Activated gamma-delta T cell treated with Interleukin-2 at 50 U/mL for 16 hours (primary cell): Measurements from ENCODE around the gene FSCN2.
"Not testable (repeated sequence)": the region's sequence is repeated elsewhere in the genome, so short reads cannot be mapped to it uniquely, and the experiment has no call there.

Experiments used
- DNase-seq: peaks from one replicate; pipeline ENCODE4 v3.0.0-alpha.2; 2020

The FSCN2 gene

GRCh38 chr17:81583589-81584342 is 55.6 kb downstream of the FSCN2 start:
- no peak for DNase-seq

DNA sequence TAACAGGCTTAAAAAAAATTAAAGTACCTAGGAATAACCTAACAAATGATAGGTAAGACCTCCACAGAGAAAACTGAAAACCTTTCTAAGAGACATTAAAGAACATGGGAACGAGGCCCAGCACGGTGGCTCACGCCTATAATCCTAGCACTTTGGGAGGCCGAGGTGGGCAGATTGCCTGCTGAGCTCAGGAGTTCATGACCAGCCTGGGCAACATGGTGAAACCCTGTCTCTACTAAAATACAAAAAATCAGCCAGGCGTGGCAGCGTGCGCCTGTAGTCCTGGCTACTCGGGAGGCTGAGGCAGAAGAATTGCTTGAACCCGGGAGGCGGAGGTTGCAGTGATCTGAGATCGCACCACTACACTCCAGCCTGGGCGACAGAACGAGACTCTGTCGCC is 56.6 kb downstream of the FSCN2 start:
- DNase-seq: not testable (repeated sequence)

GRCh38 chr17:81586096-81586495 is 57.9 kb downstream of the FSCN2 start:
- DNase-seq: no peak
